Raji (cell line): ENCODE results near the gene NPFFR2.

Experiments
- POLR2A ChIP-seq: IDR thresholded peaks from 2 replicates; pipeline ENCODE4 v1.6.1; 2011; ENCODE audit warnings: low read depth, low read length, control low read depth; ENCODE audit not compliant: insufficient read depth

Gene NPFFR2

DNA sequence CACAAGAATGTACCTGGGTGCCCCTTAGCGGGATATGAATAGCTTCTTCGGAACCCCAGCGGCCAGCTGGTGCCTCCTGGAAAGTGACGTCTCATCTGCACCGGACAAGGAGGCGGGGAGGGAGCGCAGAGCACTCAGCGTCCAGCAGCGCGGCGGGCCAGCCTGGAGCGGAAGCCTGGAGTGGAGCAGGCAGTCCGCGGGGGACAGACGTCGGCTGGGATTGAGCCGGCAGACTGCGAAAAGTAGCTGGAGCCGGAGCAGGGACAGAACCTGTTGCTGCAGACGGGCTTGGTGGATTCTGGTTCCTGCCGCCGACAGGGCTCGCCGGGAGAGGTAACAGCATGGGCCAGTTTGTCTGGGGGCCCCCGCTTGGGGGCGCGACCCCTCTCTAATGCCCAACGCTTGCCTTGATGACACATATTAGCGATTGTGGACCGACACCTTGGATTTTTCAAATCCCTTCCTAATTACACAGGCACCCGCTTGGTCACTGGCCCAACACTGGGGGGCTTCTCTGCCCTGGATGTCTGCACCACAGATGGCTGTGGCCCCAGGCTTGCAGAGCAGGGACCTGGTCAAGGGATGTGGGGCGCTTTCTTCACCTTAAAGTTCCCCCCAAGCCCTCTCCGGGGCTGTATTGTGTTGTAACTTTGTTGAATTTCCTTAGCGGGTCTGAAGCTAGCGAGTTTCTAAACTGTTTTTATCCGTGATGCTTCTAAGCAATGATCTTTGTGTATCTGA is at the start of gene NPFFR2:
NPFFR2 (plus strand) TSS at position 133 of the 741 bp plus-strand sequence. CDS start 96,592 bp downstream, outside the sequence.
- no peak for TF ChIP-seq POLR2A

DNA sequence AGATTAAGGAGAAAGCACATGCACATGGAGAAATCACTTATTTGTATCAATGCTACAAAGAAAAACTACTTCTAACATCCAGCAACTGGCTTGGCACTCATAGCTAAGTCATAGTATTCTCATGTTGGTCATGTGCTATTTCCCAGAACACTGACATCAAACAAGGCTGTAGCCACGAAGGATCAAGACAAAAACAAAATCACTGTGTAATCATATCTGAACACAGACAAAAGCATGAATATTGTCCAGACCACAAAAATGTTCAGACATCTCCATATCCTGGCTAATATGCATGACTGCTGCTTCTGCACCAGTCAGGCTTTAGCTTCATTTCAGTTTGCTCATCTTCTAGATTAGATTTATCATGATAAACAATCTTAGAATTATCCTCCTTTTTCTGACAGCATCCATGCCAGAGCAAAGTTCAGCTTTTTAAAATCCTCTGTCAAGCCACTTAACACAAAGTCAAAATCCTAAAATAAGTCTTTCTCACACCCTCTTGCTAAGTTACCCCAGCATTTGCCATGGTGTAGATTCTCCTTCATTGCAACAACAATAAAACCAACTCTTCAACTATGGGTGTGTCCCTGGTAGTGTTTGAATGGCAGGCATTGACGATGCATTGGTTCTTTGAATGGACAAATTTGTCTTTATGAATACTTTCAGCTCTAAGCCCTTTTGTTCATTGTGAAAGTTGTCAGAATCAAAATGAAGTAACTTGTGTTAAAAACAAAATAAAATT is 39.1 kb upstream of the NPFFR2 start:
- no peak for TF ChIP-seq POLR2A

DNA sequence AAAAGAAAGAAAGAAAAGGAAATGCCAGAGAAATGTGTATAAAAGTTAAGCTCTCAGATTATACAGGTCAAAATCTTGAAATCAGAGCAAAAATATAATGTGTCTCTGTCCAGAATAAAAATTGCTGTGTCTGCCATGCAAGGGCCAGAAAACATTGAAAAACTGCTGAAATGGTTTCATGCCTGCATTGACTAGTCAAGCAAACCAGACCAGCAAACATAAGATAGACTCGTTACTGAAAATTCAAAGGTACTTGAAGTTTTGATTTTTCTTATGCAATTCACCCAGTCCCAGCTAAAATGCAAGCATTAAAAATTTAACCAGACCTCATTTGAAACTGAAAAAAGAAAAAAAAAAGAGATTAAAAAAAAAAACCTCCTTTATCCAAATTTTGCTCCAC is 37.2 kb upstream of the NPFFR2 start:
- no peak for TF ChIP-seq POLR2A

DNA sequence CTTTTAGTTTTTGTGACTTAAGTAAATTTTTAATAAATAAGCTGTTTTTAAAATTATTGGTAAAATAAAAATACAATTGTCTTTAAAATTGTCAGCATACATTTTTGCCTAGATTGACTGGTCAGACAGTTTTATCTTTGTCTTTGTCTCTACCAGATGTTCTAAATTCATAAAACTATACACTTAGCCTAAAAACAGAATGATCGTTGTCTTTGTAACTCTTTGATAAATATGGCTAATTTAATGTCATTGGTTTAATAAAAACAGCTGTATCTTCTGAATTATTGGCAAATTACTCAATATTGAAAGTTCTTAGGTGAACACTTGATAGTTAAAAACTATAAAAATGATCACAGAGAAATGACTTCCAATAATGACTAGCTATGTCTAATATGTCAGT is 36.5 kb upstream of the NPFFR2 start:
- no peak for TF ChIP-seq POLR2A

DNA sequence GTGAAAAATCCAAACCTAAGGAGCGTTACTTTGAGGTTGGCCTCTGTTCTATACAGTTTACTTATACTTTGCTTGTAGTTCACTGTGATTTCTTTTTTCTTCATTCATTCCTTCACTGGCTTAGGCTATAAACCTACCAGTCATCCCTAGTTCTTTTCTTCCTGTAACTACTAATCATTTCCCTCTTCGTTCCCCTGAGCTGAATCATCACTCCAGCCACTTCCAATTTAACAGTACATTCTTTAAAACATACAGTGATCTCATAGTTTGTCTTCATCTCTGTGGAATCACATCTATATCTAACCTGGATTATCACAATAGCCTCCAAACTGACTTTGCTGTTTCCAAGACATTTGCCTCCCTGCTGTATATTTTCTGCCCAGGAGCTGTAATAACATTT is 25.2 kb upstream of the NPFFR2 start:
- no peak for TF ChIP-seq POLR2A

DNA sequence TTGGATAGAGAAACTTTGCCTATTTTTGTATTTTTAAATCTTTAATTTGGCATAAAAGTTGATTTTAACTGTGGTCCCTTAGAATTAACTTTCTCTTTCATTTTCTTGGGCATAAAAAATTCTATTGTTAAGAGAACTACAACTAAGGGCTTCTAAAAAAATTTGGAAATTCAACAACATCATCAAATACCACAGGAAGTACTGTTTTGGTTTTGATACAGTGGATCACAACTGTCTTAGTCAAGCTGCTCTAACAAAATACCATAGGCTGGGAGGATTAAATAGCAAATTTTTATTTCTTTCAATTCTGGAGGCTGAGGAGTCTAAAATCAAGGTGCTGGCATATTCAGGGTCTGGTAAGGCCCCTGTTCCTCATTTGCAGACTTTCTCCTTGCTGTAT is 19.9 kb upstream of the NPFFR2 start:
- no peak for TF ChIP-seq POLR2A

DNA sequence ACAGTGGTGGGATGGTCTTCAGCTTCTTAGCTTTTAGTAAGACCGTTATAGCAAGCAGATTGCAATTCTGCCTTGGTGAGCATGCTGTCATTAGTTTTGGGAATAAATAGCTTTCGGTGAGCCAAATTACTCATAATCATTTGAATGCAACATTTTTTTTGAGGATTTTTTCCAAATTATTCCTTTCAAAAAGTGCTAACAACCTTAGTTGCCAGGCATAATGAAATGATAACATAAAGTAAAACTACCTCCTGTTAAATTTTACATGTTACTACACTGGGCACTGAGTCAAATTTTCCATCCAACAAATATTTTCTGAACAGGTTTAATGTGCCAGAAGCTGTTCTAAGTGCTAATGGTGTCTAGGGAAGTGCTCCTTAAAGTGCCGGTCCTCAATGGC is 15.8 kb upstream of the NPFFR2 start:
- no peak for TF ChIP-seq POLR2A

DNA sequence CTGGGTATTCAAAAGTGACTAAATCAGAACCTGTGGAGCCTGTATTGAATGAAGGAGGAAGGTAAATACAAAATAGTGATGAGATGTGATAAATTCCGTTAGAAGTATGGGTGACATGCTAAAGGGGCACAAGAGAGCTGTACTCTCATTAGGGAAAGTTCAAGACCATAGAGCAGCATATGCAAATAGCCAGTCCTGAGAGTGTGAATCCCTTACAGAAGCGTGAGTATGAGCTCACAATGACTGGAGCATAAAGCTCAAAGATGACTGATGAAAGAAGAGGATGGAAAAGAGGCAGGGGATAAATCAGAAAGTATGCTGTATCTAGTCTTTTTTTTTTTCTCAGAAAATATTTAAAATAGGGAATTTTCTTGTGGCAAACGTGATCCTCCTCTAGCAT is 12.1 kb upstream of the NPFFR2 start:
- TF ChIP-seq POLR2A, result no peak

DNA sequence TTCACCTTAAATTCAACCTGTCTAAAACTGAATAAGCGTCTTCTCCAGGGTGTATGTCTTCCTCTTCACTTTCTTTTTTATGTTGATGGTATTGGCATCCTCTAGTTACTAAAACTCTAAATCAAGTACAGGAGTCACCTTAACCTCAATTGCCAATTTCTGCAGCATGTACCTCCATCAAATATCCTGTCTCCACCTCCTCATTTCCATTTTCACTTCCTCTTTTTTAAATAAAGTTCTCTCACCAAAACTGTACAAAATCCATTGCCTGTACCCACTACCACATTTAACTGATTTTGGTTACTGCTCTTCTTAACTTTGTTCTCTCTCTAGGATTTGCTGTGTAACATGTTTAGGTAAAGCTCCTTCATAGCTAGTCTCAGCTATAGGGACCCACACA is 9.2 kb upstream of the NPFFR2 start:
- no peak for TF ChIP-seq POLR2A

DNA sequence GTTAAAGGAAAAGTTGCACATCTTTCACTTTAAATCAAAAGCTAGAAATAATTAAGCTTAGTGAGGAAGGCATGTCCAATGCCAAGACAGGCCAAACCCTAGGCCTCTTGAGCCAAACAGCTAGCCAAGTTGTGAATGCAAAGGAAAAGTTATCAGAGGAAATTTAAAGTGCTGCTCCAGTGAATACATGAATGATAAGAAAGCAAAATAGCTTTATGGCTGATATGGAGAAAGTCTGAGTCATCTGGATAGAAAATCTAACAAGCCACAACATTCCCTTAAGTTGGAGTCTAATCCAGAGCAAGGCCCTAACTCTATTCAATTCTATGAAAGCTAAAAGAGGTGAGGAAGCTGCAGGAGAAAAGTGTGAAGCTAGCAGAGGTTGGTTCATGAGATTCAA is 23.8 kb downstream of the NPFFR2 start:
- no peak for TF ChIP-seq POLR2A

DNA sequence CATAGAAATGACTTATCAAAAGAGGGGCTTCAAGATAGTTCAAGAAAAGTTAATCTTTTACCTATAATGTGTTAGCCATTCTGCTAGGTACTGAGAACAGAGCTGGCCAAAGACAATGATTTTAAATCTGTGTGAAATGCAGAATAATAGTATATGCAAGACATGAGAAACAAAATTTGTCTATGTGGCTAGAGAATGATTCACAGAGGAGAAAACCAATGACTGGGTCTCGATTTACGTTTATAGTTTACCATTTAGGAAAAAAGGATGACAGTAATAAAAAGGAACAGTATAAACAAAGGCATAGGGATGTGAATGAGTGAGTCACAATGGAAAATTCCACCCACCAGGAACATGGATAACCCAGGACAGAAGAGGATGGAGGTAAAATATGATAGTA is 31.9 kb downstream of the NPFFR2 start:
- no peak for TF ChIP-seq POLR2A

DNA sequence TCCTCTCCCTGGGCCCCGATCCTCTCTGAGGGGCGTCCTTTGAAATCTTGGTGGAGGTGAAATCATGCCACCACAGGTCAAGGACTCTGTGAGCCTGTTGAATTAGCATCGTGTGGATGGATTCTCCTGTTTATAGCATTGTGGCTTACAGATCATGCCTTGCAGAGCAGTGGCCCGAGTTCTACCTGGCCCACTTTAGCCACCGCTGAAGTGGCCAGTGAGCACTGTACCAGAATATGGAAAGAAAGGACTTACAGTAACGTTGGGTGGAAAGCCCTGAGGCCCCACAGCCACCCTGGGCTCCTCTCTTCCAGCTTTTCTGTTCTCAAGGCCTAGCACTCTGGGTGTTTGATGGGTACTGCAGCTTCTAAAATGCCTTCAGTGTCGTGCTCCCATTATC is 35.3 kb downstream of the NPFFR2 start:
- TF ChIP-seq POLR2A, result no peak

DNA sequence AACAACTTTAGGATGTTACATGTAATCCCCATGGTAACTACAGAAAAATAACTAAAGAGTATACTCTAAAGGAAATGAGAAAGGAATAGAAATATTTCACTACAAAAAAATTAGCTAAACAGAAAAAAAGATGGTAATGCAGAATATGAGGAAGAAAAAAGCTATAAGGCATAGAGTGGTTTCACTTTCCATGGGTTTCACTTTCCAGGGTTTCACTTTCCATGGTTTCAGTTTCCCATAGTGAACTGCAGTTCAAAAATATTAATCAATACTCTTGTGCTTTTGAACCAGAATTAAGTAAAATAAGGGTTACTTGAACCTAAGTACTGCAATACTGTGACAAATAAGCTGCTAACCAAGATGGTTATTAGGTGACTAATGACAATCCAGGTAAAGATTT is 42.0 kb downstream of the NPFFR2 start:
- no peak for TF ChIP-seq POLR2A

DNA sequence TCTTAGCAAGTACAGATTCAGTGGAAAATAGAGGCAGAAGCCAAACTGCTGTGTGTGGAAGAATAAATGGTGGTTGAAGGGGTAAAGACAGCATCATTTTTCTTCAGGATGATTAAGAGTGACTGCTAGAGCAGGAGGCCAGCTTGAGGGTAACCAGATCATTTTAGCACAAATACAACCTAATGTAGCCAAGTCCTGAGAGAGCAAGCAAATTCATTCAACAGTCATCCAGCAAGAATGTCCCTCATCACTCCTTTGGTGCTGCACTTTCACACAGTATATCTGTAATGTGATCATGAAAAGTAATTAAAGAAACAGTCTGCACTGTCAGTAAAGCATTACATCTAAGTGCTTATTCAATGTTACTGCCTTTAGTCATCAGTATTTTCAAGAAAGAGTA is 44.8 kb downstream of the NPFFR2 start:
- no peak for TF ChIP-seq POLR2A

DNA sequence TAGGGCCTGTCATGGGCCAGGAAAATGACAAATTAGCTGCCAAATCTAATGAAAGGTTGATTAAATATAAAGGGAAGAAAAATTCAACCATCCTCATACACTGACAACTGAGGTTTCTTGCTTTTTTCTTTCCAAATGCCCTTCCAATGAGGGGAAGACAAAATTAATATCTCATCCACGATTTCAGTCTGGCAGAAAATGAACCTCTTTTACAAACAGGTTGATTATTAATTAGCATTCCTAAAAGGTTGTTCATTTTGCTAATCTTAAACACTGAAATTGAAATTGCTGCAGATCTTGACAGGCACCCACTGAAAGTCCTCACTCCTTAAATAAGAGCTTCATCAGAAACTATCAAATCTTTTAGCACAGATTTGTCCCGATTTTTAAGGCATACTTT is 45.5 kb downstream of the NPFFR2 start:
- TF ChIP-seq POLR2A, result no peak

DNA sequence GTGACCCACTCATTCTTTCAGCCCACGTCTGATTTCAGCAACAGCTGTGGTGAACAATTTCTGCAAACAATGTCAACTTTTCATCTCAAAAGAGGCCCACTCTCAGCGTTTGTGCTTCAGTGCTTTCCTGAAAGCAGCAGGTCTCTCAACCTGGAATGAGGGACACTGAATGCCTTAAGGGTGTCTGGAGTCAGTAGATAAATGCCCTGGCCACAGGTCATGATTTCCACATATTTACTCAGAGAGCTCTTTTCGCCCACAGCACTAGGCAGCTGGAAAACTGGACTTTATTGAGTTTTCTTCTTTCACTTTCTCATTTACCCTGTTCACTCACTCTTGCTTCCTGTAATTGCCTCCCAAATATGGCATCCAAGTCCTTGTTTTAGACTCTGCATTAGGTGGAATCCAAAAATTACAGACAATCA is 52.8 kb downstream of the NPFFR2 start:
- no peak for TF ChIP-seq POLR2A
